ENCODE data around the gene HNRNPA0. TPM values are rescaled to one million over a fixed set of nuclear protein-coding genes. Genes with fewer than 3 reads are reported as not detected.
A peak's percentile ranks its signal among the peaks of the same experiment; 100 is the strongest.

Gene HNRNPA0
- total and polyA plus RNA-seq, 10 donors, result 11.2 to 32.3 (median 22.1) TPM

GRCh38 chr5:137703565-137703964 is 50.6 kb downstream of the HNRNPA0 start:
- intact Hi-C loops (cut with DNase I; ENCODE audit: low total_unique reads), result no loop called here

DNA sequence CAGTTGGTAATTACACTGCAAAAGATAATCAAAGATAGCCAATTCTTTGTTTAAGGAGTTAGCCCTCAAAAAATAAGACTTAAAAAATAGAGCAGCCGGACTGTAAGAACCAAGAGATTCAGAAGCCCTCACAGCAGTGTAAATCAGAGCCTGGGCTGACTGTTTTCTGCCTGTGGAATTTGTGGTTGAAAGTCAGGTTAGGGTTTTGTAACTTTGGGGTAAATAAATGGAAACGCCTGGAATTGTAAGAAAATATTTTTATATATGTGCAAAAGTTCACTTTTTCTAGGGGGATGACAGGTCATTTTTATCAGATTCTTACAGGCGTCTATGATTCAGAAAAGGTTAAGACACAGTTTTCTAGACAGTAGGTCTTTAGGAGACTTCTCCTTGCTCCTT is 53.9 kb downstream of the HNRNPA0 start:
- TF ChIP-seq CTCF (IDR thresholded peaks at IDR 0.05 in 8 of 11, conservative IDR thresholded peaks at IDR 0.05 in 3 of 11), result no peak
- no peak for TF ChIP-seq POLR2AphosphoS5 (IDR thresholded peaks at IDR 0.05)
- TF ChIP-seq POLR2A (IDR thresholded peaks at IDR 0.05), result no peak
- Histone ChIP-seq H3K4me3 (no peak overlapping the region), H3K27ac (no peak overlapping the region), H3K36me3 (peaks cover 0 to 8% (median 0%) of the 10 kb centered on the region in 6 donors), H3K4me1 (peaks cover 0 to 18% (median 8%) of the 10 kb centered on the region in 6 donors), H3K27me3 (replicated peaks in 1 of 7) (no peaks in the 10 kb centered on the region), H3K9me3 (no peaks in the 10 kb centered on the region)
- 68 to 82% (median 72%) methylated on average over 3 of the region's 3 CpGs for whole genome bisulfite sequencing, 5 donors
- DNase-seq, result no peak
- intact Hi-C loops (cut with DNase I; ENCODE audit: low total_unique reads), result no loop called here

More at GRCh38 chr5:137703565-137703964, 50.6 kb downstream of the HNRNPA0 start:
- H3K36me3 ChIP-seq, result peaks cover 0 to 4% (median 0%) of the 10 kb centered on the region in 6 donors
- H3K27me3 ChIP-seq (replicated peaks in 1 of 7), result no peaks in the 10 kb centered on the region
- no peaks in the 10 kb centered on the region for H3K9me3 ChIP-seq
- no peaks in the 10 kb centered on the region for H3K4me1 ChIP-seq
- no peak overlapping the region for H3K27ac ChIP-seq
- TF ChIP-seq POLR2AphosphoS5 (IDR thresholded peaks at IDR 0.05) (no peak), CTCF (IDR thresholded peaks at IDR 0.05 in 8 of 11, conservative IDR thresholded peaks at IDR 0.05 in 3 of 11) (no peak), POLR2A (IDR thresholded peaks at IDR 0.05) (no peak)
- no peak for DNase-seq
- H3K4me3 ChIP-seq, result no peak overlapping the region
- 92 to 97% (median 95%) methylated on average over 5 of the region's 5 CpGs for WGBS, 5 donors

- intact Hi-C loops (cut with DNase I; ENCODE audit: low total_unique reads), result no loop called here
- peaks cover 0 to 20% (median 10%) of the 10 kb centered on the region in 6 donors for H3K4me1 ChIP-seq
- no peak overlapping the region for H3K4me3 ChIP-seq
- no peak for TF ChIP-seq POLR2AphosphoS5 (IDR thresholded peaks at IDR 0.05)
- TF ChIP-seq CTCF (IDR thresholded peaks at IDR 0.05 in 8 of 11, conservative IDR thresholded peaks at IDR 0.05 in 3 of 11), result no peak
- TF ChIP-seq POLR2A (IDR thresholded peaks at IDR 0.05), result no peak
- no peaks in the 10 kb centered on the region for H3K27me3 ChIP-seq (replicated peaks in 1 of 7)
- no peak for DNase-seq
- no peaks in the 10 kb centered on the region for H3K9me3 ChIP-seq
- H3K27ac ChIP-seq, result no peak overlapping the region
- WGBS, 5 donors, result 62 to 80% (median 71%) methylated on average over 9 of the region's 9 CpGs
- peaks cover 0 to 8% (median 0%) of the 10 kb centered on the region in 6 donors for H3K36me3 ChIP-seq
These were observed 54.6 kb downstream of the HNRNPA0 start for GRCh38 chr5:137699336-137700281.

GRCh38 chr5:137696481-137696880 is 57.7 kb downstream of the HNRNPA0 start:
- Histone ChIP-seq H3K4me1 (peaks cover 0 to 20% (median 12%) of the 10 kb centered on the region in 6 donors), H3K9me3 (no peaks in the 10 kb centered on the region), H3K4me3 (no peak overlapping the region), H3K36me3 (peaks cover 0 to 16% (median 3%) of the 10 kb centered on the region in 6 donors), H3K27me3 (replicated peaks in 1 of 7) (no peaks in the 10 kb centered on the region), H3K27ac (peak overlapping the region; percentile 24 to 84 (median 64))
- no peak for DNase-seq
- TF ChIP-seq POLR2AphosphoS5 (IDR thresholded peaks at IDR 0.05), result no peak
- TF ChIP-seq CTCF (IDR thresholded peaks at IDR 0.05 in 8 of 11, conservative IDR thresholded peaks at IDR 0.05 in 3 of 11), result no peak
- no peak for TF ChIP-seq POLR2A (IDR thresholded peaks at IDR 0.05)
- intact Hi-C loops (cut with DNase I; ENCODE audit: low total_unique reads), result no loop called here
- WGBS, 5 donors, result 0 to 32% (median 18%) methylated on average over 1 of the region's 1 CpG

All from spleen (tissue), 11 donors.